ENCODE measurements around the gene GPR78. TPM values are rescaled to one million over a fixed set of nuclear protein-coding genes. Genes with fewer than 3 reads are reported as not detected.

The GPR78 gene
- total RNA-seq, 2 experiments from 2014 or later = 0.08 to 0.13 TPM

GRCh38 chr4:8541981-8542715, 38.0 kb upstream of the GPR78 start:
- H3K4me1 Mint-ChIP-seq = peaks cover 8% of the 10 kb centered on the region
- POLR2A ChIA-PET = no interaction called here
- H3K4me3 Mint-ChIP-seq = no peak overlapping the region
- no peaks in the 10 kb centered on the region for H3K9me3 Mint-ChIP-seq
- CTCF ChIA-PET = no interaction called here
- no peak overlapping the region for H3K27ac Mint-ChIP-seq
- H3K27me3 Mint-ChIP-seq = no peaks in the 10 kb centered on the region
- H3K36me3 Mint-ChIP-seq (ENCODE audit: low read depth) = no peaks in the 10 kb centered on the region
- DNase-seq = no peak

DNA sequence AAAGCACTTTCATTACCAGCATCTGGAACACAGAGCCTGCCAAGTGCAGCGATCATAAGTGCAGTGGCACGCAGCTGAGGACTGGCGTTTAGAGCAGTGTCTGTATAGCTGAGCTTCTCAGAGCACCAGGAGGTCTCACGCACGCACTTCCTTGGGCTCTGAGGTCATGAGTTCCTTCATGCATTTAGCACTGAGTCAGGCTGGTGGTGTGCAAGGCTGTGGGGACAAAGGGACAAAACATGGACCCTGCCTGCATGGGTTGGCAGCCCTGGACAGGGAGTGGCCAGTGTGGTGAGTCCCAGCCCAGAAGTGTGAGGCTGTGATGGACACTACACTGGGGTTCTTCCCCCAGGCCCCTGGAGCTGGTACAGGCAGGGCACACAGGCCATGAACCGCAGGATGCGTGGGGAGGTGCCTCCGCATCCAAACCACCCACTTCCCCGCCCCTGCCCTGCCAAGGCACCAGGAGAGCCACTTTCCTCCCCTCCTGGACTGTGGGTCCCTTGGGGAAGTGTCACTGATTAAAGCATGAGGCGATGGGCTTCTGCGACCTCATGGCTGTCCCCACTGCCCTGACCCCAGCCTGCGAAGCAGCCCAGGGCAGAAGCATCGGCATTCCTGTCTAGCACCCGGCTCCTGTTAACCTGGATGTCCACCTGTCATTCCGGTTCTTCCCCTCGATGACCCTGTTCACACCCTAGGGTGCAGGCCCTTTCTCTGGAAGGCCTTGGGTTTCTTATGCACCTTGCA, 37.2 kb upstream of the GPR78 start:
- no peak for DNase-seq
- no peaks in the 10 kb centered on the region for H3K9me3 Mint-ChIP-seq
- ChIA-PET CTCF (no interaction called here), POLR2A (no interaction called here)
- H3K27ac Mint-ChIP-seq = no peak overlapping the region
- no peak overlapping the region for H3K4me3 Mint-ChIP-seq
- peaks cover 10% of the 10 kb centered on the region for H3K4me1 Mint-ChIP-seq
- no peaks in the 10 kb centered on the region for H3K27me3 Mint-ChIP-seq
- no peaks in the 10 kb centered on the region for H3K36me3 Mint-ChIP-seq (ENCODE audit: low read depth)

DNA sequence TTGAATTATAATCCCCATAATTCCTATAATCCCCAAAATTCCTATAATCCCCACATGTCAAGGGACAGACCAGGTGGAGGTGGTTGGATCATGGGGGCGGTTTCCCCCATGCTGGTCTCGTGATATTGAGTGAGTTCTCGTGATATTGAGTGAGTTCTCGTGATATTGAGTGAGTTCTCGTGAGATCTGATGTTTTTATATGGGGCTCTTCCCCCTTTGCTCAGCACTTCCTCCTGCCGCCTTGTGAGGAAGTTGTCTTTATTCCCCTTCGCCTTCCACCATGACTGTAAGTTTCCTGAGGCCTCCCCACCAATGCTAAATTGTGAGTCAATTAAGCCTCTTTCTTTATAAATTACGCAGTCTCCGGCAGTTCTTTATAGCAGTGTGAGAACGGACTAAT, 36.6 kb upstream of the GPR78 start:
- POLR2A ChIA-PET = no interaction called here
- DNase-seq = no peak
- Mint-ChIP-seq H3K27me3 (no peaks in the 10 kb centered on the region), H3K4me3 (no peak overlapping the region), H3K27ac (no peak overlapping the region), H3K36me3 (ENCODE audit: low read depth) (no peaks in the 10 kb centered on the region), H3K4me1 (peaks cover 10% of the 10 kb centered on the region), H3K9me3 (no peaks in the 10 kb centered on the region)
- CTCF ChIA-PET = no interaction called here

- Mint-ChIP-seq H3K4me1 (peaks cover 10% of the 10 kb centered on the region), H3K27ac (no peak overlapping the region), H3K27me3 (no peaks in the 10 kb centered on the region), H3K36me3 (ENCODE audit: low read depth) (no peaks in the 10 kb centered on the region), H3K4me3 (no peak overlapping the region), H3K9me3 (no peaks in the 10 kb centered on the region)
- DNase-seq = no peak
- ChIA-PET POLR2A (no interaction called here), CTCF (no interaction called here)
These were observed 35.9 kb upstream of the GPR78 start for GRCh38 chr4:8544282-8544681.

GRCh38 chr4:8544741-8545438, 35.3 kb upstream of the GPR78 start:
- CTCF ChIA-PET = no interaction called here
- peaks cover 6% of the 10 kb centered on the region for H3K4me1 Mint-ChIP-seq
- H3K9me3 Mint-ChIP-seq = no peaks in the 10 kb centered on the region
- no peaks in the 10 kb centered on the region for H3K27me3 Mint-ChIP-seq
- H3K36me3 Mint-ChIP-seq (ENCODE audit: low read depth) = no peaks in the 10 kb centered on the region
- POLR2A ChIA-PET = no interaction called here
- H3K4me3 Mint-ChIP-seq = no peak overlapping the region
- H3K27ac Mint-ChIP-seq = no peak overlapping the region
- DNase-seq = no peak

GRCh38 chr4:8545439-8545765, 34.8 kb upstream of the GPR78 start:
- H3K4me3 Mint-ChIP-seq = no peak overlapping the region
- H3K9me3 Mint-ChIP-seq = no peaks in the 10 kb centered on the region
- ChIA-PET POLR2A (no interaction called here), CTCF (no interaction called here)
- H3K27me3 Mint-ChIP-seq = no peaks in the 10 kb centered on the region
- H3K36me3 Mint-ChIP-seq (ENCODE audit: low read depth) = no peaks in the 10 kb centered on the region
- H3K27ac Mint-ChIP-seq = no peak overlapping the region
- H3K4me1 Mint-ChIP-seq = peaks cover 2% of the 10 kb centered on the region
- DNase-seq = no peak

DNA sequence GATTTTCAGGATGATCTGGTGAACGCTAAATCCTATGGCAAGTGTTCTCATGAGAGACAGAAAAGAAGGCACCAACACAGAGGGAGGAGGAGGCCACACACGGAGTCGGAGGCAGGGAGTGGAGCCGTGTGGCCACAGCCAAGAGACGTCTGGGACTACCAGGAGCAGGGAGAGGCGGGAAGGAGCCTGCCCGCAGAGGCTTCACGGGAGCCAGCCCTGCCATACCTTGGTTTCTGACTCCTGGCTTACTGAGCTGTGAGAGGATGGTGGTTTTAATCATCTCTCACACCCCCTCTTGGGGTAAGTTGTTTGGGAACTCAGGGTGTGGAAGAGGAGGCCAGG, 33.5 kb upstream of the GPR78 start:
- no peaks in the 10 kb centered on the region for H3K27me3 Mint-ChIP-seq
- peaks cover 2% of the 10 kb centered on the region for H3K4me1 Mint-ChIP-seq
- ChIA-PET POLR2A (no interaction called here), CTCF (no interaction called here)
- H3K4me3 Mint-ChIP-seq = no peak overlapping the region
- no peaks in the 10 kb centered on the region for H3K36me3 Mint-ChIP-seq (ENCODE audit: low read depth)
- DNase-seq = no peak
- H3K9me3 Mint-ChIP-seq = no peaks in the 10 kb centered on the region
- no peak overlapping the region for H3K27ac Mint-ChIP-seq

GRCh38 chr4:8547108-8547911, 32.9 kb upstream of the GPR78 start:
- POLR2A ChIA-PET = no interaction called here
- DNase-seq = no peak
- H3K36me3 Mint-ChIP-seq (ENCODE audit: low read depth) = no peaks in the 10 kb centered on the region
- H3K4me3 Mint-ChIP-seq = no peak overlapping the region
- CTCF ChIA-PET = no interaction called here
- no peaks in the 10 kb centered on the region for H3K9me3 Mint-ChIP-seq
- no peaks in the 10 kb centered on the region for H3K27me3 Mint-ChIP-seq
- peaks cover 2% of the 10 kb centered on the region for H3K4me1 Mint-ChIP-seq
- H3K27ac Mint-ChIP-seq = no peak overlapping the region

DNA sequence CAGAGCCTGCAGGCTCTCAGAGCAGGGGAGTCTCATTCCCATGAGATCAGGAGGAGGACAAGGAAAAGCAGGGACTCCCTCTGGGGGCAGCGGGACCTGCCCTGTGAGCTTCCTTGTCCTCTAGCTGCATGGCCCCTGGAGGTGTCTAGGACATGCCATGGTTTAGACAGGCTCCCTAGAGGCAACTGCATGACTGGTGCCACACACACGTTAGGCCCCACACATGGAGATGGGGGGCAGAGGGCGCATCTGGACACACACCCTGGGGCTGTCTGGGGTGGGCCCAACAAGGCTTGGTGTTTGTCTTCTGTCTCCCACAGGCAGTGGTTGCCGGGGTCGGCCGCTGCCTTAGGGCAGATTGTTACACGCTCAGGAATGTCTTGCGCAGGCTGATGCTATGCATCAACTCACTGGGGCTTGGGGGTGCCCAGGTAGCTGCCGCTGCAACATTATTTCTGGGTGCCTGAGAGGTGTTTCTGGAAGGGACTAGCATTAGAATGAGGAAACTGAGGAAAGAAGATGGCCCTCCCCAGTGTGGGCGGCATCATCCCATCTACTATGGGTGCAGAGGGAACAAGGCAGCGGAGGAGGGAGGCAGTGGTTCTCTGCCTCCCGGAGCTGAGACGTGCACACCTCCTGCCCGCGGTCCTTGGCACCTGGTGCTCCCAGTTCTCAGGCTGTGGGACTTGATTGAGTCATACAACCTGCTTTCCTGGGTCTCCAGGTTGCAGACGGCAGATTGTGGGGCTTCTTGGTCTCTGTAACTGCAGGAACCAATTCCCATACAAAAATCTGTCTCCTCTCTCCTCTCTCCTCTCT, 32.1 kb upstream of the GPR78 start:
- DNase-seq = no peak
- H3K4me1 Mint-ChIP-seq = peaks cover 2% of the 10 kb centered on the region
- no peaks in the 10 kb centered on the region for H3K27me3 Mint-ChIP-seq
- ChIA-PET CTCF (no interaction called here), POLR2A (no interaction called here)
- H3K4me3 Mint-ChIP-seq = no peak overlapping the region
- H3K36me3 Mint-ChIP-seq (ENCODE audit: low read depth) = no peaks in the 10 kb centered on the region
- no peaks in the 10 kb centered on the region for H3K9me3 Mint-ChIP-seq
- H3K27ac Mint-ChIP-seq = no peak overlapping the region

DNA sequence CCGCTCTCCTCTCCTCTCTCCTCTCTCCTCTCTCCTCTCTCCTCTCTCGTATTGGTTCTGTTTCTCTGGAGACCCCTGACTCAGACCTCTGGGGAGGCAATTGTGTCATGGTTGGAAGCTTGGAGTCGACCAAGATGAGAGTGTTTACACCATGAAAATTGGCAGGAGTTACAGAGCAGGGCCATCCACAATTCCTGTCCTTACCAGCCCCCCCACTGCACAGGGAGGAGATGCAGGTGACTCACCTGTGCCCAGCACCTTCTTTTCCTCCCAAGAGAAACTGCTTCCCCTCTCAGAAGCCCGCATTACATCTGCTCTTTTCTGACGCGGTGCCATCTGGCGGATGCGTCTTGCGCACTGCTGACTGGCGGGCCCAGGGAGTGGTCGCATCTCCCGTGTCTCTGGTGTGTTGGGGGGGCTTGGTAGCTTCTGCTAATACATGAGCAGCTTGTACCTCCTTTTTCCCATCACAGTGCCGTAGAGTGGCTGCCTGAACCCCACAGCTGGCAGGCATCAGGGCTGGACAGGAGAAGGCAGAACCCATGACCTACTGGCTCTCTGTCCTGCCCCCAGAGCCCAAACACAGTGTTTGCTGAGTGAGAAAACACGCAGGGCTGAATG, 31.4 kb upstream of the GPR78 start:
- Mint-ChIP-seq H3K27me3 (no peaks in the 10 kb centered on the region), H3K9me3 (no peaks in the 10 kb centered on the region), H3K36me3 (ENCODE audit: low read depth) (no peaks in the 10 kb centered on the region), H3K4me3 (no peak overlapping the region), H3K4me1 (peaks cover 2% of the 10 kb centered on the region), H3K27ac (no peak overlapping the region)
- CTCF ChIA-PET = no interaction called here
- no peak for DNase-seq
- POLR2A ChIA-PET = no interaction called here

DNA sequence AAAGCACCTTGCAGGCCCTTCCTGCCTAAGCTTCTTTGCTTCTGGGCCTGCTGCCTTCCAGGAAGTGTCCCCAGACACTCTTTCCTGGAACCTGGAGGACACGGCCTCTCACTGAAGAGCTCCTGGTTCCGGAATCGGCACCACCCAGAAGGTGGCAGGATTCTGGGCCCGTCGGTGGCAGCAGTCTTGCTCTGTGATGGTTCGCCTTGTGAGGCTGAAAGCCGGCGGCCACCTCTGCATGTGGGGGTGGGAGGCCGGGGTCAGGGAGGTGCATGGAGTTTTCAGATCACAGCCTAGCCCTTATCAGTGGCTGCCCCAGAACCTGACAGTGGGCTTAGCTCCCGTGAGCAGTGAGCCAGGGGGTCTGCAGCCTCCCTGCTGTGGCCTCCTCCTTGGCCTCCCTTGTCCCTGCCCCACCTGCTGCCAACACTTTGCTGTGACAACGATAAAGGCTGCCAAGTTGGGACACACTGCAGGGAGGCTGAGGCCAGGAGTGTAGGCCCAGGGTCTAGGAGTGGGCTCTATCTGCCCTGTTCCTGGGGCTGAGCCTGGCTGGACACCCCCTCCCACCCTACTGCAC, 30.8 kb upstream of the GPR78 start:
- Mint-ChIP-seq H3K4me1 (peaks cover 2% of the 10 kb centered on the region), H3K36me3 (ENCODE audit: low read depth) (no peaks in the 10 kb centered on the region), H3K27ac (no peak overlapping the region), H3K27me3 (no peaks in the 10 kb centered on the region), H3K4me3 (no peak overlapping the region), H3K9me3 (no peaks in the 10 kb centered on the region)
- ChIA-PET POLR2A (no interaction called here), CTCF (no interaction called here)
- no peak for DNase-seq

- Mint-ChIP-seq H3K4me1 (peaks cover 2% of the 10 kb centered on the region), H3K4me3 (no peak overlapping the region), H3K27me3 (no peaks in the 10 kb centered on the region), H3K27ac (no peak overlapping the region), H3K36me3 (ENCODE audit: low read depth) (no peaks in the 10 kb centered on the region), H3K9me3 (no peaks in the 10 kb centered on the region)
- no peak for DNase-seq
- ChIA-PET POLR2A (no interaction called here), CTCF (no interaction called here)
These were observed 29.5 kb upstream of the GPR78 start for GRCh38 chr4:8550691-8551090.
